ENCODE results near the gene MED12L.

Gene MED12L

GRCh38 chr3:151086484-151087456 is 1.3 kb downstream of the MED12L start:
- peak; percentile 64 for DNase-seq

DNA sequence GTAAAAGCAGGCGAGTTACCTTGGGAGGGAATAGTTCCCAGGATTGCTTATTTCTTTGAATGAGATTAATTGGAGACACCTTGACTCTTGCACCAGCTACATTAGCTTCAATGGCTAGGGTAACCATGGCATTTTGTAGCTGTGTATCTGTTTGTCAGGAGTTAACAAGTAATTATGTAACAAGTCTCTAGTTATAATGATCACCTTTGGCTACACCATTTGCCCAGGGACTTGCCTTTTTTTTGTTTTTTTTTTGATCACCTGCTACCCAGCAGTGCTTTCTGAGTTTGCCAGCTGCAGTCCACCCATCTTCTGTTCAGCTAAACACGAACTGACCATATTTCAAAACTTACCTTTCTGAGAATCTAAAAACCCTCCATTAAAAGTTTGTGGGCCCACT is 2.2 kb downstream of the MED12L start:
- no peak for DNase-seq

DNA sequence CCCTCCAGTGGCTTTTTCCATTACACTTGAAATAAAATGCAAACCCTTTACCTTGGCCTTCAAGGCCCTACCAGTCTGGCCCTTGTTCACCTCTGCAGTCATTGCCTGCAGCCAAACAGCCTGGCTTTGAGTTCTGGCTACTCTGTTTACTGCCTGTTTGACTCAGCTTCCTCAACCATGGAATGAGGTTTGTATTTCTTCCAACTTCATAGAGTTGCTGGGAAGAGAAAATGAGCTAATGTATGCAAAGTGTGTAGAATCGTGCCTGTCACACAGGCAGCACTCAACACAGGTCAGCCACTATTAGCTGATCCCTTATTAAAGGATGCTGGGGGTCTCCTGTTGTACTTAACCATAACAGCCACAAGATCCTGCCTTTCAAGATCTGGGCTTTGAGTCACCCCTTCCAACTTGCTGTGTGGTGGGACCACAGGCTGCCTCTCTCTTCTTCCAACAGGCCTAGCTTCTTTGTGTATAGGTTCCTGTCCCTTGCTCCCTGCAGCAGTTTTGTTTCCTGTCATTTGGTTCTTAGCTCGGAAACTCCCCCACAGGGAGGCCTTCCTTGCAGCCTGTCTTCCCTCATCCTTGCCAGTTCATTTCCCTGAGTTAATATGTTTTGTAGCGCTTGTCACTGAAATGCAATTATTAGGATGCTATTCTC is 6.4 kb downstream of the MED12L start:
- DNase-seq, result no peak

- DNase-seq, result no peak
Measured at GRCh38 chr3:151093148-151093547, 7.7 kb downstream of the MED12L start.

GRCh38 chr3:151093905-151094304 is 8.4 kb downstream of the MED12L start:
- no peak for DNase-seq

DNA sequence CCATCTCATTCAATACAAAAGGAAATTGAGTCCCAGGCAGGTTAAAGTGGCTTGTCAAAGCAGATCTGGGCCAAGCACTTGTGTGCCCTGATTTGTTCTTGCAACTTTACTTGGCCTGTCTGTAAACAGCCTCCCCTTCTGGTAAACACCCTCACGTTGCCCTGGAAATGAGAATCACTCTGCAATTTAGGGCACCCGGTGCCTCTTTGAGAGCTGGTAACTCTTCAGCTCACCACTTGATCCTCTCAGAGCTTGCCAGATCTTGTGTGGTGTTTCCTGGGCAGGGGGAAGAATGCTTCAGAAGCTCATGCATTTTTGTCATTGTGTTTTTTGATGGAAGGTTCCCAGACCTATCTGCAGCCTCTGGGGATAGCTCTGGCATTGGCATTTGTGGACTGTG is 11.3 kb downstream of the MED12L start:
- no peak for DNase-seq

DNA sequence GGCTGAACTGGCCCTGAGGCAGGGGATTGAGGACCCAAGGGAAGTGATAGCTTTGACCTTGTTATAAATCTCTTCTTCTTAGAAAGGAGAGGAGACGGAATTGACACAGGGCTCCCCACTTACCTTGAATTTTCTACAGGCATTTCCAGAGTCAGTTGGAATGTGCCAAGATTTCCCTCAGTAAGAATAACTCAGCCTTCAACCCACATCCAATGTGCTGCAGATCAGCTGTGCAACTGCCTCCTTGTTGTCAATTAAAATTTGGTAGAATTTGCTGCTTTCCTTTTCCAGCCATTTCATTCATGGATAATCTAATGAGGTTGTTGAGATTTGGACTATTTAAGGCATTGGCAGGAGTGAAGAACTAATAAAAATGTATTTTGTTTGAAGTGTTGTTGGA is 14.6 kb downstream of the MED12L start:
- DNase-seq, result no peak

DNA sequence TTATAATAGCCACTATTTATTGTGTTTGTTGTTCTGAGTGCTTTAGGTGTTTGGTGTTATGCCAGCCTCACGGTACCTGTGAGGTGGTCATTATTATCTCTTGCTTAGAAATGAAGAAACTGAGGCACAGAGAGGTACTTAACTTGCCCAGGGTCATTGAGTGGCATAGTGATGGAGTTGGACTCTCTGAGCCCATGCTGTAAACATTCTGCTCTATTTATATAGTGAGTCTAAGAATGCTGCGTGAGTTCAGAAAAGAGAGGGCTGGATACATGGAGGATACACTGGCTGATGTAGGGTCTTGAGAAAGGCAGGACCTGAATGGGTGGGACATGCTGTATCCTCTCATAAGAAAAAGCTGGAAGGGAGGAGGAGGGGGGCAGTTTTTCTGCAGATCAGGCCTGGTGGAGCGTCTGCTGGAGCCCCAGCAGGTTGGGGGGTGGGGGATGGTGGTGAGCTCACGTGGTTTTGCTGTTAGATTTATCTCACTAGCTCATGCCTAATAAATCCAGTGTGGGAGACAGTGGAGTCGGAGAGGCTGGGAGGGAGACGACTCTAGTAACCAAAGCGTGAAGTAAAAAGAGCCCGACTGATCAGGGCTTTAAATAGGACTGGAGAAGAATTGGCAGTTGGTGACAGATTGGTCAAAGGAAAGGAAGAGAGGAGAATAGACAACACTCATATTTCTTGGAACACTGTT is 16.0 kb downstream of the MED12L start:
- no peak for DNase-seq

GRCh38 chr3:151106311-151106710 is 20.8 kb downstream of the MED12L start:
- no peak for DNase-seq

DNA sequence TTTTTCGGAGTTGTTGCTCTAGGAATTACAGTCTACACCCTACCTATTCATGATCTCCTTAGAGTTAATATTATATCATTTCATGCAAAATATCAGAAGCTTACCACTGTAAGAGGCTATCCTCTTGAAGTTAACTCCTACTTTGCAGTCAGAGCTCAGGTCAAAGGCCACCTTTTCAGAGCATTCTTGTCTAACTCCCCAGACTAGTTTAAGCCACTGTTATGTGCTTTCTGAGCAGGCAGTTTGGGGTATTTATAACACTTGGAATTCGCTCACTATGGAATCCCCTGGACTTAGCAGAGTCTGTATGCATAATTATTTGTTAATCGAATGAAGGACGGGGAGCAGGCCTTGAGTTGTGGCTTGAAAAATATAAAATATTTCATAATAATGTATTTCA is 21.7 kb downstream of the MED12L start:
- DNase-seq, result no peak

DNA sequence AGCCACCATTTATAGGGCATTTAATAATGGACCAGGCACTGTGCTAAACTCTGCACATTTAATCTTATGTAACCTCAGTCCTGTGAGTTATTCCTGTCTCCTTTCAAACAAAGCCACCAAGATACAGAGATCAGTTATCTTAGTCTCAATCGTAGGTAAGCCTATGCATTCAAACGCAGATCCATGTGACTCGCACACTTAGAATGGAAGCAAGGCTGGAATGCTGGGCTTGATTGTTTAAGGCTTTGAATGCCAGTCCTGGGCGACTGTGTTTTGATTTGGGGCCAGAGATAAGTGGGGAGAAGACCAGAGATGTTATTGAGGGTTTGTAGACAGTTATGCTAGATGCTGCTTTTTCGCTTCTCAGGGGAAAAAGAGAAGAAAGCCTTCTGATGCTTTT is 22.2 kb downstream of the MED12L start:
- no peak for DNase-seq

- DNase-seq, result no peak
Measured at GRCh38 chr3:151109286-151109800, 23.9 kb downstream of the MED12L start.

GRCh38 chr3:151112731-151113130 is 27.3 kb downstream of the MED12L start:
- no peak for DNase-seq

GRCh38 chr3:151113343-151113742 is 27.9 kb downstream of the MED12L start:
- DNase-seq, result no peak

GRCh38 chr3:151117047-151117446 is 31.6 kb downstream of the MED12L start:
- no peak for DNase-seq

DNA sequence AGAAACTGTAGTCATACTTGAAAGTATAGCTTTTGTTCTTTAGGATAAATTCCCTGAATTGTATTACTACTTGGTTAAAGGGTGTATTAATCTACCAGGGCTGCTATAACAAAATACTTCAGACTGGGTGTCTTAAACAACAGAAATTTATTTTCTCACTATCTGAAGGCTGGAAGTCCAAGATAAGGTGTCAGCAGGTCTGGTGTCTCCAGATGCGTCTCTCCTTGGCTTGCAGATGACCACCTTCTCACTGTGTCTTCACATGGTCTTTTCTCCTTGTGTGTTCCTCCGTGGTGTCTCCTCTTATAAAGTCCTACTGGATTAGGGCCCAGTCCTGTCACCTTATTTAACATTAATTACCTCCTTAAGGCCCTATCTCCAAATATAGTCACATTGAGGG is 33.7 kb downstream of the MED12L start:
- no peak for DNase-seq

DNA sequence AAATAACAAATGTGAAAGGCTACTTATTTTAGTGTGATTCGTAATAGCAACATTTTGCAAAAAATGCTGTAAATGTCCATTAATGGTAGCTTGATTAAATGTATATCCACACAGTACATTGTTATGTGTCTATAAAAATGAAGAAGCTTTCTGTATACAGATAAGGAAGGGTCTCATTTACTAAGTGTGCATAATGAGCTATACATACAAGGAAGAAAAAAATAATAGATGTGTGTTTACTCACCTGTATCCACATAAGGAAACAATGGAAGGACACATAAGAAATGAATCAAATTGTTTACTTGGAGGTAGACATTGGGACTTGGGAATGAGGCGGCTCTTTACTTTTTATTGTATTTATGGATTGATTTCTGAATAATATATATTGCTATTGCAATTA is 34.9 kb downstream of the MED12L start:
- DNase-seq, result no peak

DNA sequence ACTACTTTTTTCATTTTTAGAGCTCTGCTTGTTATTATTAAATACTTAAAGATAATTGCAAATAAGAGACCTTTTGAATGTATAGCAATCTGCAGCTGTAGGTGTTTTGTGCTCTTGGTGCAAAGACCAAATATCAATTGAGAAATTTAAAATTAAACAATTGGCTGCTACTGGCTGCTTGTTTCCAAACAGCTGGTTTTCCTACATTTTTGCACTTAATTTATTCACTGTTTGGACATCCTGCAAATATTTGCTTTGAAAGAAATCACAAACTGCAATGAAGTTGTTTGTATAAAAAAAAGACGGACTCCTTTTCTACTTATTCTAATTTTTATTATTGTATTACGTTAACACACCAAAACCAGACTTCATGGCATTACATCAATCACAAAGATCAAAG is 35.6 kb downstream of the MED12L start:
- DNase-seq, result no peak

DNA sequence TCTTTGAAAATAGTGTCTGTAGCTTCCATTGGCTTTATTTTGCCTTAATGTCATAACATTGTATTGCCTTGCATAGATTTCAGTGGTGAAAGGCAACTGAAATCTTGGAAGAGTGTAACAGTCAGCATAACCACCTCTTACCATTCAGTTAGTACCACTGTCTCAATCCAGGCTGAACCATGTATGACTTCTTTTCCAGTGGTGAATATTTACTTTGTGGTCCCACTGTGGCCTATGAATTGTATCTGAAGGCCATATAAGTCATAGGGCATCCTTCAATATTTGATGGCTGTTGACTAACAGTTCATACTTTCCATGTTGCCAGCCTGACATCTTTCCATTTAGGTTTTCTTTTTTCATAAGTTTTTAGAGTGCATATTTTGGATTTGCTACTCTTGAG is 38.4 kb downstream of the MED12L start:
- DNase-seq, result no peak

- DNase-seq, result no peak
Measured at GRCh38 chr3:151124476-151124875, 39.0 kb downstream of the MED12L start.

DNA sequence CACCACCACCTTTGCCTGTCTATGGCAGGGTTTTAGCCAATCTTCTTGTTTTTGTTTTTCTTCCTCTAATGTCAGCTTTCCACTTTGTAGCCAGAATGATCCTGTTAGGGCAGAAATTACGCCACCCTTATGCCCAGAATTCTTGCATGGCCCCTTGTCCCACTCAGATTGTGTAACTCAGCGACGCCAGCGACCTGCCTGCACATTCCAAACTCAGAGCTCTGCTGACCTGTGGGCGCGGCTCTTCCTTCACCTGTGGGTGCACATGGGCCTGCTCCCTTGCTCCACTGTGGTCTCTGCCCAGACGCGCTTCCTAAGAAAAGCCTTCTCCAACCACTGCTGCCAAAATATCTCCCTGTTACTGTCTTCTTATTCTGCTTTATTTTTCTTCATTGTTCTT is 45.0 kb downstream of the MED12L start:
- DNase-seq, result no peak

DNA sequence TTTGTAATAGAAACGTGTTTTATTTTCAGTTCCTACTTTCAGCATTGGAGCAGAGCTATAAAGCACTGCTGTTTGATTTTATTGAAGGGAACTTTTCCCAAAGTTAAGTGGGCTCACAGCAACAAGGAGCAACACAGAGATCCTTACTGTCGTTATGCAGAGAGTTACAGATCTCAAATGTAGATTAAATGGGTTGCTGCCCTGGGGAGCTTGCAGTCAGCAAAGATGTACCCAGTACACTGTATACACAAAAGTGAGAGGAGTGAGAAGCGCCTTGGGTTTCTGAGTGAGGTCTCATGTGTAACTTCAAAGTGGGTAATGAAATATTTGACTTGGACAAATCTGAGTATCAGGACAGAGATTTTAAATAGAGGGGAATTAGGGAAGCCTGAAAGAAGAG is 47.7 kb downstream of the MED12L start:
- no peak for DNase-seq

DNA sequence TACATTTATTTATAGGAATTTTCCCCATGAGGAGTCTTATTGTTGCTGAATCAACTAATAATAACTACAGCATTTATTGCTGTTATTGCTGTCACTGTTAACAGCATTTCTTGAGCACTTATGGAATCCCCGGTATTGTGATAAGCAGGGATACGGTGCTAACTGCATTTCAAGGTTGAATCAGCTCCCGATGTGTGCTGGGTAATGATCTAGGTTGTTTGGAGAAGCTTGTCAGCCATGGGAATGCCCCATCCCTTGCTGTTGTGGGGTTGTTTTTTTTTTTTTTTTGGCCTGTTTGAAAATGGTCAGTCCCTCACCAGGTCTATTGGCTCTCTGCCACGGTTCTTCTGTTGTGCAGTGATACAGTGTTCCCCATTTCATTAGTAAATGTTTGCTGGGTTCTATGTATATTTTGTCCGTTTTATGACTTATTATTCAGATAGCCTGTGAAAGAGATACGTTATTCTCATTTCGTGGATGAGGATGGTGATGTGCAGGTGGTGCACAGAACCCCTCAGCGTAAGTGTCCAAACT is 48.5 kb downstream of the MED12L start:
- no peak for DNase-seq
